ENCODE results near the gene CEP83.

CEP83 gene

DNA sequence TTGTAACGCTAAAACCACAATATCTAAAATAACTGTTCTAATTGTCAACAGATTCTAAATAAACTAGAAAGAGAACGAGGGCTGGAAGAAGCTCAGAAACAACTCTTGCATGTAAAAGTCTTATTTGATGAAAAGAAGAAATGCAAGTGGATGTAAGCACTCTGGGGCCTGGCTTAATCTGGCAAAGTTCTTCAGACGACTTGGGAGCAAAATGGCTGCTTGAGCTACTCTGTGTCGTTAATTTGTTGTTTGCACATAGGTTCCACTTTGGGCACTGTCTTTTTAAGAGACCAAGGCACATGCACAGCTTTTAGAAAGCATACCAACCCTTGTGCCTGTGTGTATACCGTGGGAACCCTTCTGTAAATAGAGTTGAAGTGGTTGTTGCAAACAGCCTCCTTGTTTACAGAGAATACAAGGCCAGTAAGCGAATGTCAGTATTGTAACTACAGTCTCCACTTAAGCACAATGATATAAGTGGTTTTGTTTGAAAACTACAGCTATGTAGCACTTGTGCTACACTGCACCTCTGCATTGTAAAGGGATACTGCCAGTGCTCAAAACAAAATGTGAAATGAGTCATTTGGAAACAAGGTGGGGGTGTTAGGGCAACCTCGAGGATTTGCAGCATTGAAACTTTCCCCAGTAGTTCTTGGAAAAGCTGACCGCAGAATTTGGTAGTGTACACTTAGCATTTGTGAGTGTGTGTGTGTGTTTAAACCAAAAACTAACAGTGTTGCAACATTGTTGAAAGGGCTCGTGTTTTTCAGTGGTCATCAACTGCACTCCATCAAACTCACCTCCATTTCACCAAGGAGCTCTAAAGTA is 154.3 kb downstream of the CEP83 start:
- ATAC-seq (ENCODE audit: insufficient read depth, low read depth), result no peak
- H3K36me3 ChIP-seq (ENCODE audit: insufficient read depth, low read length), result peaks cover 63% of the 10 kb centered on the region

DNA sequence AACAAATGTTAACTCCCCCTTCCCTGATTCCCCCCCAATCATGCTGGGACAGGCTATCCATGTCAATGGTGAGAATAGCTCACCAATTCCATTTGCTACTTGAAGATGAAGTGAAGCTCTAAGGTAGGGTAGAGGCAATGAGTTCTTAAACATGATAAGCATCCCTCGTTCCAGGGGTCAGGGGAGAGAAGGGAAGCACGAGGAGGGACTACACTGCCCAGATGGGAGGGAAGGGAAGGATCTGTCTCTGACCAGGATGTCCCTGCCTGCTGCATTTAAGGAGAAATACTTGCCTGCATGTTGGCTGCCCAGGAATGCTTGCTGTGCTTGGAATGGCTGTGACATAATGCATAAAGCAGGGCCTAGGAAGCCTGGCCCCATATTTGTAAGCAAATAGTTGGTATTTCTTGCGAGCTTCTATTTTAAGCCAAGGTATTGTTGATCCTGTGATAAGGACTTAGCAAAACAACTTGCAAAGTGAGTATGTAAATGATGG is 155.1 kb downstream of the CEP83 start:
- no peaks in the 10 kb centered on the region for H3K27me3 ChIP-seq (ENCODE audit: insufficient read depth, low read length, poor library complexity)
- no peaks in the 10 kb centered on the region for H3K79me2 ChIP-seq (ENCODE audit: insufficient read depth, low read length)
- H3K36me3 ChIP-seq (ENCODE audit: insufficient read depth, low read length), result peaks cover 67% of the 10 kb centered on the region
- no peak overlapping the region for H2AFZ ChIP-seq (ENCODE audit: low read depth, low read length)
- no peak overlapping the region for H3K4me2 ChIP-seq (ENCODE audit: insufficient read depth, low read length)
- no peaks in the 10 kb centered on the region for H3K9me3 ChIP-seq (ENCODE audit: insufficient read depth, low read length, severe bottlenecking)
- TF ChIP-seq, protein P1, sequence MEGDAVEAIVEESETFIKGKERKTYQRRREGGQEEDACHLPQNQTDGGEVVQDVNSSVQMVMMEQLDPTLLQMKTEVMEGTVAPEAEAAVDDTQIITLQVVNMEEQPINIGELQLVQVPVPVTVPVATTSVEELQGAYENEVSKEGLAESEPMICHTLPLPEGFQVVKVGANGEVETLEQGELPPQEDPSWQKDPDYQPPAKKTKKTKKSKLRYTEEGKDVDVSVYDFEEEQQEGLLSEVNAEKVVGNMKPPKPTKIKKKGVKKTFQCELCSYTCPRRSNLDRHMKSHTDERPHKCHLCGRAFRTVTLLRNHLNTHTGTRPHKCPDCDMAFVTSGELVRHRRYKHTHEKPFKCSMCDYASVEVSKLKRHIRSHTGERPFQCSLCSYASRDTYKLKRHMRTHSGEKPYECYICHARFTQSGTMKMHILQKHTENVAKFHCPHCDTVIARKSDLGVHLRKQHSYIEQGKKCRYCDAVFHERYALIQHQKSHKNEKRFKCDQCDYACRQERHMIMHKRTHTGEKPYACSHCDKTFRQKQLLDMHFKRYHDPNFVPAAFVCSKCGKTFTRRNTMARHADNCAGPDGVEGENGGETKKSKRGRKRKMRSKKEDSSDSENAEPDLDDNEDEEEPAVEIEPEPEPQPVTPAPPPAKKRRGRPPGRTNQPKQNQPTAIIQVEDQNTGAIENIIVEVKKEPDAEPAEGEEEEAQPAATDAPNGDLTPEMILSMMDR (IDR thresholded peaks at IDR 0.05; ENCODE audit: borderline replicate concordance, extremely low read depth, low read length, poor library complexity, severe bottlenecking), result no peak
- no peaks in the 10 kb centered on the region for H3K4me1 ChIP-seq (ENCODE audit: insufficient read depth, low read length)
- DNase-seq (no peak), ATAC-seq (ENCODE audit: insufficient read depth, low read depth) (no peak)
- no peak overlapping the region for H3K9ac ChIP-seq (ENCODE audit: low read depth, low read length)
- H3K4me3 ChIP-seq (ENCODE audit: low read depth in 1 of 2, low read length in 2 of 2), result no peak overlapping the region
- H4K20me1 ChIP-seq (ENCODE audit: insufficient read depth, low read length), result no peaks in the 10 kb centered on the region
- no peak overlapping the region for H3K27ac ChIP-seq (ENCODE audit: low read length)

More for the DNA sequence above, 154.3 kb downstream of the CEP83 start:
- no peak overlapping the region for H3K4me2 ChIP-seq (ENCODE audit: insufficient read depth, low read length)
- no peaks in the 10 kb centered on the region for H4K20me1 ChIP-seq (ENCODE audit: insufficient read depth, low read length)
- H3K79me2 ChIP-seq (ENCODE audit: insufficient read depth, low read length), result no peaks in the 10 kb centered on the region
- H3K27me3 ChIP-seq (ENCODE audit: insufficient read depth, low read length, poor library complexity), result no peaks in the 10 kb centered on the region
- H3K9ac ChIP-seq (ENCODE audit: low read depth, low read length), result no peak overlapping the region
- no peaks in the 10 kb centered on the region for H3K4me1 ChIP-seq (ENCODE audit: insufficient read depth, low read length)
- H3K27ac ChIP-seq (ENCODE audit: low read length), result no peak overlapping the region
- H3K4me3 ChIP-seq (ENCODE audit: low read depth in 1 of 2, low read length in 2 of 2), result no peak overlapping the region
- DNase-seq, result no peak
- TF ChIP-seq, protein P1 (IDR thresholded peaks at IDR 0.05; ENCODE audit: borderline replicate concordance, extremely low read depth, low read length, poor library complexity, severe bottlenecking), result no peak
- no peak for TF ChIP-seq EZH2 (IDR thresholded peaks at IDR 0.05; ENCODE audit: borderline replicate concordance, low read depth, low read length, severe bottlenecking)
- no peak overlapping the region for H2AFZ ChIP-seq (ENCODE audit: low read depth, low read length)
- no peaks in the 10 kb centered on the region for H3K9me3 ChIP-seq (ENCODE audit: insufficient read depth, low read length, severe bottlenecking)

DNA sequence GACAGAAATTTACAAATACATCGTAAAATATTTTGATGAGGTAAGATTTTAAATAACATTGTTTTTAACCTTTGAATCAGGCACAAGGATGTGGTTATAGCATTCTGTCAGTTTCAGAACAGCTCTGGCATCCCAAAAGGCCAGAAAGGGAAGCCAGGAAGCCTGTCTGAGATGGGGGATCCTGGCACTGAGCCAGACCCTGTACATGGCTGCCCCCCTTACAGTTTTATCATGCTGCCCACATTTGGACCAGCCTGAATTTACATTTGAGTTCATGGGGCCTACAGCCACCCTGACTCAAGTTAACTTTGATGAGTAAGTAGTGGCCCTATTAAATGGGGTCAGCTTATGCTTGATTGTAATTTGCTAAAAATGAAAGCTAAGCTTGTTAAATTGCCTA is 155.7 kb downstream of the CEP83 start:
- Histone ChIP-seq H3K27ac (ENCODE audit: low read length) (no peak overlapping the region), H3K4me1 (ENCODE audit: insufficient read depth, low read length) (no peaks in the 10 kb centered on the region), H2AFZ (ENCODE audit: low read depth, low read length) (no peak overlapping the region), H3K79me2 (ENCODE audit: insufficient read depth, low read length) (no peaks in the 10 kb centered on the region), H3K9me3 (ENCODE audit: insufficient read depth, low read length, severe bottlenecking) (no peaks in the 10 kb centered on the region), H3K4me3 (ENCODE audit: low read depth in 1 of 2, low read length in 2 of 2) (no peak overlapping the region), H3K27me3 (ENCODE audit: insufficient read depth, low read length, poor library complexity) (no peaks in the 10 kb centered on the region), H3K4me2 (ENCODE audit: insufficient read depth, low read length) (no peak overlapping the region), H3K9ac (ENCODE audit: low read depth, low read length) (no peak overlapping the region), H4K20me1 (ENCODE audit: insufficient read depth, low read length) (no peaks in the 10 kb centered on the region), H3K36me3 (ENCODE audit: insufficient read depth, low read length) (peaks cover 66% of the 10 kb centered on the region)
- ATAC-seq (ENCODE audit: insufficient read depth, low read depth) (no peak), DNase-seq (no peak)
- TF ChIP-seq, protein P1 (IDR thresholded peaks at IDR 0.05; ENCODE audit: borderline replicate concordance, extremely low read depth, low read length, poor library complexity, severe bottlenecking), result no peak
- no peak for TF ChIP-seq EZH2 (IDR thresholded peaks at IDR 0.05; ENCODE audit: borderline replicate concordance, low read depth, low read length, severe bottlenecking)

Data from DND-41 (cell line).